ENCODE results near the gene HOXB5.

HOXB5 gene

GRCh38 chr17:48552466-48553189 lies 41.0 kb downstream of the HOXB5 start:
- FAIRE-seq: peak; percentile 8
- DNase-seq (ENCODE audit: insufficient read length, low spot score): no peak

- FAIRE-seq: no peak
Observed at GRCh38 chr17:48551596-48552465, 41.7 kb downstream of the HOXB5 start.

GRCh38 chr17:48551214-48551555 lies 42.4 kb downstream of the HOXB5 start:
- FAIRE-seq (no peak), DNase-seq (ENCODE audit: insufficient read length, low spot score) (no peak)

More at GRCh38 chr17:48551596-48552465, 41.7 kb downstream of the HOXB5 start:
- DNase-seq (ENCODE audit: insufficient read length, low spot score): no peak

- DNase-seq (ENCODE audit: insufficient read length, low spot score): no peak
- no peak for FAIRE-seq
Observed at GRCh38 chr17:48550502-48551213, 42.9 kb downstream of the HOXB5 start.

GRCh38 chr17:48549914-48550501 lies 43.6 kb downstream of the HOXB5 start:
- FAIRE-seq: no peak
- DNase-seq (ENCODE audit: insufficient read length, low spot score): no peak

GRCh38 chr17:48549281-48549630 lies 44.3 kb downstream of the HOXB5 start:
- FAIRE-seq: no peak
- no peak for DNase-seq (ENCODE audit: insufficient read length, low spot score)

- peak; percentile 66 for FAIRE-seq
- DNase-seq (ENCODE audit: insufficient read length, low spot score): no peak
Observed at GRCh38 chr17:48548523-48549280, 44.9 kb downstream of the HOXB5 start.

- FAIRE-seq (no peak), DNase-seq (ENCODE audit: insufficient read length, low spot score) (no peak)
Observed at GRCh38 chr17:48547808-48548522, 45.6 kb downstream of the HOXB5 start.

- FAIRE-seq (peak; percentile 31), DNase-seq (ENCODE audit: insufficient read length, low spot score) (no peak)
Observed at GRCh38 chr17:48546924-48547807, 46.4 kb downstream of the HOXB5 start.

GRCh38 chr17:48546137-48546923 lies 47.2 kb downstream of the HOXB5 start:
- no peak for DNase-seq (ENCODE audit: insufficient read length, low spot score)

GRCh38 chr17:48545539-48545938 lies 48.0 kb downstream of the HOXB5 start:
- DNase-seq (ENCODE audit: insufficient read length, low spot score) (no peak), FAIRE-seq (peak; percentile 45)

More at GRCh38 chr17:48546137-48546923, 47.2 kb downstream of the HOXB5 start:
- FAIRE-seq: peak; percentile 63

GRCh38 chr17:48545022-48545375 lies 48.6 kb downstream of the HOXB5 start, which contains the start of gene HOXB2:
HOXB2 (minus strand) TSS chr17:48545109; CDS start chr17:48544911, 198 bp downstream.
- DNase-seq (ENCODE audit: insufficient read length, low spot score) (no peak), FAIRE-seq (no peak)

- FAIRE-seq (peak; percentile 87), DNase-seq (ENCODE audit: insufficient read length, low spot score) (no peak)
Observed at GRCh38 chr17:48544349-48545021, 49.1 kb downstream of the HOXB5 start.

GRCh38 chr17:48543854-48544348 lies 49.7 kb downstream of the HOXB5 start:
- DNase-seq (ENCODE audit: insufficient read length, low spot score) (no peak), FAIRE-seq (no peak)

GRCh38 chr17:48543107-48543853 lies 50.3 kb downstream of the HOXB5 start:
- DNase-seq (ENCODE audit: insufficient read length, low spot score) (no peak), FAIRE-seq (peak; percentile 82)

- FAIRE-seq (peak; percentile 68), DNase-seq (ENCODE audit: insufficient read length, low spot score) (no peak)
Observed at GRCh38 chr17:48542698-48543106, 50.9 kb downstream of the HOXB5 start.

Data from GM19239 (cell line).